Activated CD8-positive, alpha-beta memory T cell treated with anti-CD3 and anti-CD28 coated beads, Interleukin-2, amount 50 U/mL, for 48 hours (primary cell): Measurements from ENCODE around the gene RBBP9.
"Not testable (repeated sequence)": the region's sequence is repeated elsewhere in the genome, so short reads cannot be mapped to it uniquely, and the experiment has no call there.

ENCODE experiments used
- DNase-seq: peaks from one replicate; pipeline ENCODE4 v3.0.0-alpha.2; 2020

RBBP9 gene

DNA sequence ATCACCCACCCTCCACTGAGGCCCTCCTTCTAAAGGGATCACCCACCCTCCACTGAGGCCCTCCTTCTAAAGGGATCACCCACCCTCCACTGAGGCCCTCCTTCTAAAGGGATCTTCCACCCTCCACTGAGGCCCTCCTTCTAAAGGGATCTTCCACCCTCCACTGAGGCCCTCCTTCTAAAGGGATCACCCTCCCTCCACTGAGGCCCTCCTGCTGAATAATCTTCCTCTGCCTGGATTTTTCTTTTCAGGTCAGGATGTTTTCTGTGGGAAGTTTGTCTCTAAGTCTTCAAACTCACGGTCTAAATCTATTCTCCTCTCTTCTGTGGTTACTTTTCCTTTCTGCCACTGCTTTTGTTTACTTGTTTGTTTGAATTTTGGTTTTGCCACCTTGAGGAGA lies 4.6 kb upstream of the RBBP9 start:
- not testable (repeated sequence) for DNase-seq

- DNase-seq, result no peak
These were observed 578 bp upstream of the RBBP9 start for GRCh38 chr20:18497603-18498002.

- no peak for DNase-seq
These were observed 983 bp downstream of the RBBP9 start for GRCh38 chr20:18496042-18496441.

DNA sequence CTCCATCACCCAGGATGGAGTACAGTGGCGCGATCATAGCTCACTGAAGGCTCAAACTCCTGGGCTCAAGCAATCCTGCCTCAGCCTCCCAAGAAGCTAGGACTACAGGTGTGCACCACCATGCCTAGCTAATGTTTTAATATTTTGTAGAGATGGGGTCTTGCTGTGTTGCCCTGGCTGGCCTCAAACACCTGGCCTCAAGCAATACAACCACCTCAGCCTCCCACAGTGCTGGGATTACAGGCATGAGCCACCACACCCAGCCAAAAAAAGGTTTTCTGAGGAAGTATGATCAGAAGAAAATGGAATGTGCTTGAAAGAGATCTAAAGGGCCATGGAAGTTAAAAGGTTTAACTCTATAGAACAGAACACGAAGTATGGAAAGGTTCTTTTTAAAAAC lies 8.7 kb downstream of the RBBP9 start:
- DNase-seq, result no peak

- no peak for DNase-seq
These were observed 15.4 kb downstream of the RBBP9 start for GRCh38 chr20:18481596-18481995.

GRCh38 chr20:18477821-18478220 lies 19.2 kb downstream of the RBBP9 start:
- DNase-seq, result no peak

DNA sequence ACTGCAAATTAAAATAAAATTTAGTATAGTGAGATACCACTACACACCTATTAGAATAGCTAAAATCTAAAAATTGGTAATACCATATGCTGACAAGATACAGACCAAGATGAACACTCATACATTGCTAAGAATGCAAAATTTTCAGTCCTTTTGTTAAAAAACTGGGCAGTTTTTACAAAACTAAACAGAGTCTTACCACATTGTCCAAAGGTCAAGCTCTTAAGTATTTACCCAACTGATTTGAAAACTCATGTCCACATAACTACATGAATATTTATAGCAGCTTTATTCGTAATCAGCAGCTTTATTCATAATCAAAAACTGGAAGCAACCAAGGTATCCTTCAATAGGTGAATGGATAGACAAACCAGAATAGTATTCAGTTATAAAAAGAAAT lies 19.8 kb downstream of the RBBP9 start:
- DNase-seq, result no peak

DNA sequence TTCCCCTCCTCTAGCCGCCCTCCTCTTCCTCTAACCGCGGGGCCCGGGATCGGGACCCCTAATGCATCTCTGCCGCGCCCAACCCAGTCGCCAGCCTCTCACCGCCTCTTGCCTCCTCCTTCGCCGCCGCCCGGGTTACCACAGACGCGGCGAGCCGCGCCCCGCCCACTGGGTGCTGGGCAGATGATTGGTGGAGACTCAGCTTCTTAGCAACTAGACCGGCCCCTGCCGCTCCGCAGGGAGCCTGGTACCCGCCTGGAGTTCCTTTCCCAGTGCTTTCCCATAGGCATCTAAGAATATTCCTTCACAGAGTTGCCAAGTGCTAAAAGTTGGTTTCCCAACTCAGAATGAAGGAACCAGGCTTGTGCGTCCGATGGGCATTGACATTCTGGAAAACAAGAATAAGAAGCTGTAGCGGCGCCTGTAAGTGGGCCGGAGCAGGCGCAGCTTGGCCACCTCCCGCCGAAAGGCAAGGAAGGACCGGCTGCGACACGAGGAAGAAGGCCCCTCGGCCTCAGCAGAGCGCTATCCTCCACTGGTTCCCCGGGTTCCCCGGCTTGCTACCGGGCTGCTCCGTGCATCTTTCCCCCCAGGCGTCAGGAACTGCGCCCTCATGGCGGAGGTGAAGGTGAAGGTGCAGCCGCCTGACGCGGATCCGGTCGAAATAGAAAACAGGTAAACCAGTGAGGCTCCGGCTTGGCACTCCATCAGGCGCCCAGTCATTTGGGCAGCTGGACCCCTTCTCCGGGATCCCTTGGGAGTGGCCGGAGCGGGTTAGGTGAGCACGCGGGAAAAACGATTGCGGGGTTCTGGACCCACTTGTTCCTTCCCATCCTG lies 29.9 kb downstream of the RBBP9 start, which contains the start of the genes DZANK1 and POLR3F:
Gene DZANK1 (minus strand): TSS at position 137 of the 837 bp plus-strand sequence. CDS start 1,672 bp downstream, outside the sequence.
Gene POLR3F (plus strand): TSS at position 497 of the 837 bp plus-strand sequence. CDS start 117 bp downstream, at position 614.
- DNase-seq, result peak; percentile 96

DNA sequence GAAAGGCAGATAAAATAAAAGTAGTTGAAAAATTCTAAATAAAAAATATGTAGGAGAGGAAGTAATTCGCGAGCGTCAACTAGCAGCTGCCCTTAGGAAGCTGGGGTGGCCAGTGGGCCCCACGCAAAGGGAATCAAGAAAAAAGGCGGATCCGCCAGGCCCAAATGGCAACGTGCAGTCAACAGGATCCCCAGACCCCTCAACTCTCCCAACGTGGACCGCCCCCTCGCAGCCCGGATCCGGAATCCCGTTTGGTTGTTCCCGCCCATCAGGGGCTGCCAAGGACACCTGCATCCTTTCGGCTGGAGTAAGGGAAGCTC lies 30.5 kb downstream of the RBBP9 start:
- DNase-seq, result no peak

GRCh38 chr20:18465536-18466200 lies 31.4 kb downstream of the RBBP9 start:
- DNase-seq, result no peak

GRCh38 chr20:18456600-18456999 lies 40.4 kb downstream of the RBBP9 start:
- DNase-seq, result no peak

DNA sequence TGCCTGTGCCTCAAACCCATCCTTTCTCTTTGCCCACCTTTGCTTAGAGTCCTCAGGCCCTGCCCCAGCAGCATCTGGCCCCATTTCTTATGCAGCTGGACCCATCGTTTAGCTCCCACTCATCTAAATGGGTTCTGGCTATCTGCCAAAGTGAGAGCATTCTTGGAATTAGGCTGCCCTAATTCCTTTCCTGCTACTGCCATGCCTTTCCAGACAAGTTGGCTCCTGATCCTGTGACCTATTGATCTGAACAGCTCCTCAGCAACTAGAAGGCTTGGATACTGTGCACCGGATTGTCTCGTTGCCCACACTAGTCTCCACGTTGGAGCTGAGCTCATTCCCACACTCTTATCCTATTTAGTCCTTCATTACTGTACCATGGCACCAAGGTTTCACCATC lies 53.1 kb downstream of the RBBP9 start:
- DNase-seq, result no peak

DNA sequence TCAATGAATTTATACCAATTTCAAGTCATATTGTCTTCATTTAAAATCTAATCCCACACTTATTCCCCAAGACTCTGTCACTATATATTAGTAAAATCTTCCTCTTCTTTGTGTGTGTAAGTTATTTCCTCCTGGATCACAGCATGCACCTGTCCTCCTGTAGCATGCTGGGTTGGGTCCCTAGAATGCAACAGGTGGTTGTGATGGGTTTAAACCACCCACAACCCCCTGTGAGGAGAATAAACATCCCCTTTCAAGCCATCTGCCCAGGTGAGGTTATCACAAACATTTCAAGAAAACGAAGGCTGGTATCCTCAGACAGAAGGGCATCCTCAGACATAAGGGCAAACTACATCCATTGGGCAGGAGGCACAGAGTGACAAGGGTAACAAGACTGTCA lies 56.6 kb downstream of the RBBP9 start:
- DNase-seq, result no peak

- DNase-seq, result no peak
These were observed 60.2 kb downstream of the RBBP9 start for GRCh38 chr20:18436847-18437246.
